NCI-H1417 (cell line): Measurements from ENCODE around the gene SEMA5A.

Experiments
- DNase-seq, 3 experiments: peaks; one replicate each; lab custom pipeline; 2025; lab: John Stamatoyannopoulos, UW

SEMA5A gene

GRCh38 chr5:9009931-9010651, 535.8 kb downstream of the SEMA5A start:
- no peak for DNase-seq

DNA sequence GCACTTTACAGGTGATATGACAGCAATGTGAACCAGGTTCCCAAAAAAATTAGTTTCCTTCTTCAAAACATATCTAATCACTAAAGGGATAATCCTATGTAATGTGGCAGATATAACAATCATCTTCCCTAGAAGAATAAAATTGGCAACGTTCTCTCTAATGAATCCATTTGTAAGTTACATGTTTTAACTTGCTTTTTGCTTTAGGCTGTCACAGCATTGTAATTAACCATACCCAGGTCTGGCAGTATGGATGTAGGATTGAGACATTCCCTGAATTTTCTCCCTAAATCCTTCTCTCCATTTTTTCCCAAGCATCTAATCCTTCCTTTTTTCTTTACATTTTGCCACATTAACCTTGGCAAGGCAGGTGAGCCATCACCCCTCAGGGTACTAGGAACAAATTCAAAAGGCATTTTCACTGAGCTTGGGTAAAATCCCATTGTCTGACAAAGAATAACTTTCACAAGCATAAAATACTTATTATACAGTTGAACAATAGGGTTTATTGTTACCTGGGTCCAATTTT, 548.3 kb downstream of the SEMA5A start:
- no peak for DNase-seq

DNA sequence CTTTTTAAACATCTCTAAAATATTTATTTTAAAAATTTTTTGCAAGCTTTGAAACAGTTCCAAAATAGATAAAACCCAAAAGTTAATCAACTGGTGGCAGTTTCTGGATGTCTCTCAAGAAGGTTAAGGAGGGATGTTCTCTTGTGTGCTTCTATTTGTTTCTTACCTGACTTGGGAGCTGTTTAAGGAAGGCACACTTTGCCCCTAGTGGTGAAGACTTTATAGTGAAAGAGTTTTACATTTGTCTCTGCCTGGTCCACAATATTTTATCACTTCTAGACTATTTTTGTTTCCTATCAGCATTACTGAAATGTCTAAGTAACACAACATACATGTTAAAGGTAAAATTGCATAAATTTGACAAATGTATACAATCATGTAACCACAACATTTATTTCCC, 552.8 kb downstream of the SEMA5A start:
- peak in 1 of 3 experiments; percentile 34 for DNase-seq
